ENCODE data around the gene ZNF343.

ZNF343 gene

DNA sequence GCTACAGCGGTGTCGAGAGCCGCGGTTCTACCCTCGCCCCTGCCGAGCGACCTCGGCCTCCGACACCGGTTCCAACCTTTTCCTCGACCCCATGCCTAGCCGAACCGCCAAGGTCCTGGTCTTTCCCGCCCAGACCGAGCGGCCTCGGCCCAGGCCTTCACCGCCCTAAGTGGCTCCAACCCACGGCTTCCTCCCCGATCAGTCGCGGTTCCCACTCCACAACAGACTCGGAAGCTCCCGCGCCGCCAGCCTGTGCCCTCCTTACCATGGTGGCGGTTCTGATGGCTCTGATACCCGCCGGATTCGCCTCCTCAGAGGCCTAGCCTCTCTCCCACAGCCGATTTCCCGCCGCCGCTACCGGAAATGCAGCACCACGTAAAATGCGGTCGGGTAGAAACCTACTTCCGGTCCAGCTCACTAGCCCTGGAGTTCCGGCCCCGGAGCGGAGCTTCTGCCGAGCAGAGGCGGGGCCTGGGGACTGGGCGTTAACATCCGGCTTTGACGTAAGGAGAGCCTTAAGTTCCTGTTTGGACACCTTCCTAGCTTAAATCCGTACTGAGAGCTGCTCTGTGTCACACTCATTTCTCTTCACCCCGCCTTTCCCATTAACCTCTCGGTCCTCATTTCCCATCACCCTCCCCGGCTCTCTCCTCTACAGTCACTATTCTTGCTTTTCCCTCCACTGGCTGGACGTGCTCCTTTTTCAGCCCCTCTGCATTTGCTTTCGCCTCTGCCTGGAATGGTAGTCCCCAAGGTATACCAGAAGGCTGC lies 38.1 kb downstream of the ZNF343 start, which contains the start of gene SNRPB:
Gene SNRPB, minus strand, starts transcription at position 367 of the 771 bp plus-strand sequence. Its CDS starts 99 bp downstream, at position 268.
- peak; percentile 97 to 98 for DNase-seq

DNA sequence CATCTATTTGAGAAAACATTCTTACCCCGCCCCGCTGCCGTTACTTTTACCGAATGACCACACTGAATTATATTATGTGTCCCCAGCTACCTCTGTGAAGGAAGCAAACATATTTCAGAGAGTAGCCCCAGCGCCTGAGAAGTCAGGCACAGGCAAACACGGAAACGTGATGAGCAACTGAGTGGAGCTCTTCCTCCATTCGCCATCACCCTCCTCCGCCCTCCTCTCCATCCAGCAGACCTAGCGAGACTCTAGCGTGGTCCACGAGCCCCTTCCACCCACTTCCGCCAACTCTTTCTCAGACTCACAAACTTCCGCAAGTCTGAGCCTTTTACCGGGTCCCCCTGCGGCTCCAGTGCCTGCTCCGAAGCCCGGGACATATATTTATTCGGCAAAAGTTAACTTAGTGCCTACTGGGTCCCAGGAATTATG lies 38.7 kb downstream of the ZNF343 start:
- peak in 1 of 2 experiments; percentile 40 for DNase-seq

DNA sequence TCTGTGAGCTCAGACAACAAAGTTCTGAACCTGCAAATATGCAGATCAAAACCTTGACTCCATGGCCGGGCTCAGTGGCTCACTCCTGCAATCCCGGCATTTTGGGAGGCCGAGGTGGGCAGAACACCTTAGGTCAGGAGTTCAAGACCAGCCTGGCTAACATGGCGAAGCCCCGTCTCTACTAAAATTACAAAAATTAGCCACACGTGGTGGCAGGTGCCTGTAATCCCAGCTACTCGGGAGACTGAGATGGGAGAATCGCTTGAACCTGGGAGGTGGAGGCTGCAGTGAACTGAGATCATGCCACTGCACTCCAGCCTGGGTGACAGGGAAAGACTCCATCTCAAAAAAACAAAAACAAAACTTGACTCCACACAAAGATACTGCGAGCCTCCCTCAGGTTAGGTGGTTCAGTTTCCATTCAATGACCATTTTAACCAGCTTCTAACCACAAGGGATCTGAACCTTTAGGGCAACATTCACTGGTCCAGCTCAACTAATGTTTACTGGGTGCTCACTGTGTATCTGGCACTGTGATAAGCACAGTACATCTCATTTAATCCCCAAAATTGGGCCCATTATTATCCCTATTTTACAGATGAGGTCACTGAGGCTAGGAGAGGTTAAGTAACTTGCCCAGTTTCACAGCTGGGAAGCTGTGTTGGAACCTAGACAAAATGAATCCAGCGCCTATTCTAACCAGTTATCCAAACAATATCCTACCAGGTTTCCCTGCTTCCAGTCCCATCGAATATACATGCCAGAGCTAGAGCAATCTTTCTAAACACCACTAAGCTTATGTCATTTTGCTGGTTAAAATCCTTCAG lies 39.9 kb downstream of the ZNF343 start:
- DNase-seq, result no peak

DNA sequence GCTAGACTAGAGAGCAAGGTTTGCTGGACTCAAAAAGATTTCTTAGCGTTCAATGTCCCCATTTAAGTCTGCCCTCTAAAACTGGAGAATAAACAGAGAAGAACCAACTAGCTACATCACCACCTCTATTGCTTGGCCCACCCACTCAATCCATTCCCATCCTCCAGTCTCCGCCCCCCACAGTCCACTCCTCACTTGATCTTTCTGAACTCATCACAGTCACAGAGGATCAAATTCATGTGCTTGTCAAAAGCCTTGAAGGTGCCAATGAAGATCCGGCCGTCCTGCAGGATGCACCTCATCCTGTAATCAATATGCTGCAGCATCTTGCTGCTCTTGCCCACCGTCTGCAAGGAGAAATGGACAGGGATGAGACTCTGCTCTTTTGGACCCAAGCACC lies 41.3 kb downstream of the ZNF343 start:
- DNase-seq, result no peak

DNA sequence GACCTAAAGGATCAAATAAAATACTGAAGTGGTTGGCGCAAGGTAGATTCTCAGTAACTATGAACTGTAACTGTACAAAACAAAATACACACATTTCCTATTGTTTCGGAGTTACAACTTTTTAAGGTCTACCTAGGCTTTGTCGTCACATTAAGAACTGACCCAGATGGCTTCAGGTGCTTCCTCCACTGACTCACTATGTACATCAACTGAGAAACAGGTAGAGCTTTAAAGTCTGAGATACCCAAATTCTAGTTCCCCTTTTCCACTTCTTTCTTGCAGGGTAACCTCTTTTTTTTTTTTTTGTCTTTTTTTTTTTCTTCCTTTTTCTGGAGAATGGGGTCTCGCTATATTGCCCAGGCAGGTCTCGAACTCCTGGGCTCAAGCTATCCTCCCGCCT lies 43.6 kb downstream of the ZNF343 start:
- no peak for DNase-seq

DNA sequence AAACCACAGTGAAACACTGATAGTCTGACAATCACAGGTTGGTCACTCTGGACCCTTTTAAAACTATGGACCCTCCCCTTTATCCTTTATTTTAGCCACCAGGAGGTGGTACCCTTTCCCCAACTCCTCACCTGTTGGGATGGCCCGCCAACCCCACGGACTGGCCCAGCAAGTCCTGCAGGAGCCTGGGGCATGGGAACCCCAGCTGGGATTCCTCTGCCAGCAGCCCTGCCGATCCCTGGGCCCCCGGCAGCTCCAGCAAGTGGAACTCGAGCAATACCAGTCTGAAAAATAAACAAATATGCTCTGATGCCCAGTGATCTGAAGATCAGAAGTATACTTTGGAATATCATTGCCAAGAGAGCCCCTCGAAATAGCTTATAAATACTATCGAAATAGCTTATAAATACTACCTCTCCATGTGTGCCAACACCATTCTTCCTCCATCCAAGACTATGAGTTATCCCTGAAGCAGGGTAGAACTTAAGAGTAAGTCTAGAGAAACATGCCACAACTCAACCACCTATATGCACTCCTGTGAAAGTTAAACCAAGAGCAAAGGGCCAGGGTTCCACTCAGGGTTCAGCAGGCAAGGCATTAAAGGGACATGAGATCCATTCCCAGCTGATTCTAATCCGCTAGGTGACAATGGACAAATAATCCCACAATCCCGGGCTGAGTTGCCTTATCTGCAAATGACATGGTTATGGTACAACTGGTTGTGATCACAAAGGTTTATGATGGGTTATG lies 44.9 kb downstream of the ZNF343 start:
- no peak for DNase-seq

DNA sequence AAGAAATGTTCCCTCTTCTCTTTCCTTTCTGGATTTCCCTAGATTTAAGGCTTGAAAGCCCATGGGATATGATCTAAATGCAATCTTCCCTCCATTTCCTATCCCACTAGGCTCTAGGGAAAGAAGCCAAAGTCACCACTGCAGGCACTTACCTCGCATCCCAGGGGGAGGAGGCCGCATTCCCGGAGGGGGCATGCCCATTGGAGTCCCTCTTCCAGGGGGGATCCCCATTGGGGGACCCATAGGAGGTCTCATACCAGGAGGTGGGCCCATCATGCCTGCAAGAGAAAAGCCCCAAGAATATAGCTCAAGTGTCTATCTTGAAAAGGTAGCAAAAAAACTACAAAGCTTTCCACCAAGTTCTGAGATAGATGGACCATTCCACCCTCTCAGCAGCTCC lies 46.2 kb downstream of the ZNF343 start:
- no peak for DNase-seq

DNA sequence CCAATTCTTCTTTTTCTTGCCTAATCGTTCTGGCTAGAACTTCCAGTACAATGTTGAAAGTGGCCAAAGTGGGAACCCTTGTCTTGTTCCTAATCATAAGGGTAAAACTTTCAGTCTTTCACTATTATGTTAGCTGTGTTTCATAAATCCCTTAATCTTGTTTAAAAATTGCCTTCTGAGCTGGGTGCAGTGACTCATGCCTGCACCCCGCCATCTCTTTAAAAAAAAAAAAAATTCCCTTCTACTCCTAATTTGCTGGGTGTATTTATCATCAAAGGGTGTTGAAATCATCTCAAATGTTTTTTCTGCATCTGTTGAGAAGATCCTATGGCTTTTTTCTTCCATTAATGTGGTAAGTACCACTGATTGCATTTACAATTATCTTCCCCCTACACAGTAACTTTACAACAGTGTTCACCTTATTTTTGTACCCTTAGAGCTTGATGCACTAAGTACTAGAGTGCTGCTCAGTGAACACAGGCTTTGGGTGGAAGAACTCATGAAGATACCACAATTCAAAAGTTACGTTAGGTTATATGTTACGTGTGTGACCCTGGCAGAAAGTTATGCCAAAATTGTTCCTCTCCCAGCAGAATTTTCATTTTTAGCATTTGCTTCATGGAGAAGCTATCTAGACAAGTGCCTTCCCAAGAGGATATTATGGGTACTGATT lies 47.8 kb downstream of the ZNF343 start:
- no peak for DNase-seq

DNA sequence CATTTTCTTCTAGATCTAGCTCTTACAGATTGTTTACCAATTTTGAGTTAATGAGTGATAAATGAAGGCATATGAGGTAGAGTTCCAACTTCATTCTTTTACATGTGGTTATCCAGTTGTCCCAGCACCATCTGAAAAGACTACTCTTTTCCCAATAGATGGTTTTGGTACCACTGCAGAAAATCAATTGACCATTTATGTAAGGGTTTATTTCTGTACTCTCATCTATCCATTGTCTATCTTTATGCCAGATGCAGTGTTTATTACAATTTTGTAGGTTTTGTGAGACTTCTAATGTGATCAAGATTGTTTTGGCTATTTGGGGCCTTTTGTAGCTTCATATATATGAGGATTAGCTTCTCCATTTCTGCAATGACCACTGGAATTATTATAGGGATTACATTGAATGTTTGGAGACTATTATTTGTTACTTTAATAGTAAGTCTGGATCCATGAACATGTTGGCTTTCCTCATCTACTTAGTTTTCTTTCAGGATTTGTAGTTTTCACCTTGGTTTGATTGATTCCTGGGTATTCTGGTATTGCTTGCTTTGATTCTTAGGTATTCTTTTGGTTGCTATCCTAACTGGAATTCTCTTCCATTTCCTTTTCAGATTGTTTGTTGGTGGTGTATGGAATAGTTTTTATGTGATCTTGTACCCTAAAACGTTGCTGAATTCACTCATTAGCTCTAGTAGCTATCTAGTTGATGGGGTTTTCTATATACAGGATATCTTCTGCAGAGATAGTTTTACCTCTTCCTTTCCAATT lies 48.5 kb downstream of the ZNF343 start:
- no peak for DNase-seq

DNA sequence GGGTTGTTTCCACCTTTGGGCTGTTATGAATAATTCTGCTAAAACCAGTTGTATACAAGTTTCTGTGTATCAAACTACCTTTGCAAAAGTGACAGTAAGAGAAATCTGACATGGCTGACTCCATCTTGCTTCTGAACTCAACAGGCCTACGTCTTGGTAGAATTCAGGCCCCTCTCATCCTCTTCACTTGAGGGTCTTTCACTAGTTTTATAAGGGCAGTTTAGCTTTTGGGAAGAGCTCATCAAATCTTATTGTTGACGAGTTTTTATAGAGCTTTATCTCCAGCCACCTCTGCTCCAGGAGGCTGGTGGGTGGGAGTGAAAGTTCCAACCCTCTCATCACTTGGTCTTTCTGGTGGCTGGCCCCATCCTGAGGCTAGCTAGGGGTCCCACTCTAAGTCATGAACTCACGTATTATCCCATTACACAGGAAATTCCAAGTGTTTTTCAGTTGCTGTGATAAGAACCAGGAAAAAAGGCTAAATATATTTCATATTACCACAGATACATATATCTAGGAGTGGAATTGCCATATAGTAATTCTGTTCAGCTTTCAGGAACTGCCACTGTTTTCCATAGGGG lies 49.7 kb downstream of the ZNF343 start:
- no peak for DNase-seq

DNA sequence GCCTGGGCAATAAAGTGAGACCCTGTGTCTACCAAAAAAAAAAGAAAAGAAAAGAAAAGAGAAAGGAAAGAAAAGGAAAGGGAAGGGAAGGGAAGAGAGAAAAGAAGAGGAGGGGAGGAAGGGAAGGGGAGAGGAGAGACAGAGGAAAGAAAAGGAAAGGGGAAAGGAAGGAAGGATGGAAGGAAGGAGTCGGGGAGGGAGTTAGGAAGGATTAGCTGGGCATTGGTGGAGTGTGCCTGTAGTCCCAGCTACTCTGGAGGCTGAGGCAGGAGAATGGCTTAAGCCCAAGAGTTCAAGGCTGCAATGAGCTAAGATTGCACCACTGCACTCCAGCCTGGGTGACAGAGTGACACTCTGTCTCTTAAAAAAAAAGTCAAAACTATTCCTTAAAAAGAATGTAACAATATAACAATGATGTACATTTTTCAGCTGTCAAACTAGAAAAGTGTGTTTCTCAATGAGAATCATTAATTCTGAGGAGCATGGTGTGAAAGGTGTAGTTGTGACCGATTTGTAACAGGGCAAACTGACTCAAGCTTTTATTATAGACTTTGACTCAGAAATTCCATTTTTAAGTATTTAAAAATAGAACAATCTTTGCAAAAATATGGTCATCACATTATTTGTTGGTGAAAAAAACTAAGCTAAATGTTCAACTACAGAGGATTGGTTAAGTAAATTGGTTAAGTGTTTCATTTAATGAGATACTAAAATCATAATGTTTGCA lies 52.8 kb downstream of the ZNF343 start:
- no peak for DNase-seq

DNA sequence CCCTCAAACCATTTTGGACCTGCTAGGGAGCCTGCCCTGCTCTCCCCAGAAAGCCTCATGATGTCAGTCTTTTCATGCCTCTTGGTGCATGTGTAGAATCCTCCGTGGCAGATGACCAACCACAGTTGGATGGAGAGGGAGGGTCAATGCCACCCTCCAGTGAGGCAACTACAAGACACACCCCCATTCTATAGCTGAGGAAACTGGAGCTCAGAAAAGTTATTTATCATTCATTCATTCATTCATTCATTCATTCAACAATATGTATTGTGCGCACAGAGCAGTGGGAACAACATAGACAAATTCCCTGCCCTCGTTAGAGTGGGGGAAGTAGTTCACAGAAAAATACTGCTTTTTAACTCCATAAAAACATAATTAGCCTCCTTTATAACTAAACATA lies 54.9 kb downstream of the ZNF343 start:
- no peak for DNase-seq

DNA sequence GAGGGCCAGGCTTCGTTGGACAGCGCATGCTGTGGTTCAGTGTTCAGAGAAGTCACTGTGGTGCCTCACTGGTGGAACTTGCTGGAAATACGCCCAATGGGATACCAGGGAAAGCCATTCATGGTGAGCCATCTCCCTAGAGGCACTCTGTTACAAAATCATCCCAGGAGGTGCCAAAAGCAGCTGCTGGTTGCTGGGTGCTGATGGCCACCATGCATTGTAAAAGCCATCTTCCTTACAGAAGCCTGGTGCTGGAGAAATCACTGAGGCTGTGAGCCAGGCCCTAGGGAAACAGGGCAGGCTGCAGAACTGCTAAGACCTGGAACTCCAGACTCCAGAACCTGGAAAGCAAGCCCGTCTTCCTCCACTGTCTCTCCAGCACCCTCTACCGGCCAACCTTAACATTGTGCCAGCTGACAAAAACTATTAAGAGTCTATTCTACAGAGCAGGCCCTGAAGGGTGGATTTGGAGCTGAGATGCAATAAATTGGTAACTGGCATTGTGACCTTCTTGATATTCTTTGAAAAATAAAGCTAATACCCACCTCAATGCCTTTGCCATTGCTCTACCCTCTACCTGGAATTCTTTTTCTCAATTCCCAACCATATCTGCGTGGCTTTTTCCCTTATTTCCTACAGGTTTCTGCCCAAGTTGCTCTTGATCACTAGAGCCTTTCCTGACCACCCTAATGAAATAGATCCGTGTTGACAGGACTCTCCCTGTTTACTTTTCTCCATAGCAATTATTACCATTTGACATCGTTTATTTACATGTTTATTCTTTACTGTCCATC lies 56.6 kb downstream of the ZNF343 start:
- DNase-seq, result peak; percentile 64 to 66

DNA sequence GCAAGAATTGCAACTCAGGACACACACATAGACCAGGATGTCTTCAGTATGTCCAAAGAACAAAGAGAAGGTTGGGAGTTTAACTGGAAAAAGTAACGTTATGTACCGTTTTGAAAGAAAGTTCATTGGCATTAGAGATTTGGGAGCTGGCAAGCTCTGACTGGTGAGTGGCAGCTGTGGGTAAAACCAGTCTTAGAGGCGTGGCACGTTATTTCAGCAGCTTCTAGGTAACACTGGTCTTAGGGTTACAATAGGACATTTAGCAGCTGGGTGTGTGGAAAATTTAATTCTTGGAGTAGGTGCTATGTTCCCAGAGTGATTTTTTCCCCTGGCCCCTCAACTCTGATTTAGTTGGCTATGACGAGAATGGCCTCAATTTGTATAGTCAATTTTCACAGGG lies 57.3 kb downstream of the ZNF343 start:
- DNase-seq, result no peak

DNA sequence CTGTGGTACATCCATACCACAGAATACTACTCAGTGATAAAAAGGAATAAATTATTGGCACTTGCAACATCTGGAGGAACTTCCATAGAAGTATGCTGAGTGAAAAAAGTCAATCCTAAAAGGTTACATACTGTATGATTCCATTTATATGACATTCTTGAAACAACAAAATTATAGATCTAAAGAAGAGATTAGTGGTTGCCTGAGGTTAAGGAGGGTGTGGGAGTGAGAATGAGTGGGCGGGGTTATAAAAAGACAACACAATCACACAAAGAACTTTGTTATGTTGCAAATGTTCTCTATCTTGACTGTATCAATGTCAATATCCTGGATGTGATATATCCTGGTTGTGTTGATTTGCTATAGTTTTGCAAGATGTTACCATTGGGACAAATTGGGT lies 59.3 kb downstream of the ZNF343 start:
- no peak for DNase-seq

DNA sequence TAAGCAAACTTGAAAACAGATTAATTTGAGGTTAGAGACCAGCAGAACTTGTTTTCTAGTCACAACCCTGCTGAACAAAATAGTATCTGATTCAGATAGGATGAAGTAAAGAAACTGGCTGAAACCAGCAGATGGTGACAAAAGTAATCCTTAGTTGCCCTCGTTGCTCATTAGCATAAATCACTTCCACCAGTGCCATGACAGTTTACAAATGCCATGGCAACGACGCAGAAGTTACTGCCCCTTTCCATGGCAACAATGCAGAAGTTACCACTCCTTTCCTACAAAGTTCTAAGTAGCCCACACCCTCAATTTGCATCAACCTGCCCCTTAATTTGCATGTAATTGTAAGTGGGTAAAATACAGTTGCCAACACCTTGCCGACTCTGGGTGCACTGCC lies 61.9 kb downstream of the ZNF343 start:
- DNase-seq, result no peak

All from NCI-H2081 (cell line).